Naive thymus-derived CD8-positive, alpha-beta T cell (primary cell): ENCODE measurements around the gene RRP9. TPM values are rescaled to one million over a fixed set of nuclear protein-coding genes. Genes with fewer than 3 reads are reported as not detected.

Source experiments
- ATAC-seq, 2 donors: fragments of 150-1000 bp; cut with Tn5 transposase in 1 of 2; sonication (Bioruptor Pico), chemical (Tn5 transposase) in 1 of 2; 1 replicate in 1 of 2; 2 replicates in 1 of 2; pipeline ENCODE4 v1.10.0; 2021; ENCODE audit warnings: mild to moderate bottlenecking in 2 of 2, moderate library complexity in 2 of 2
- POLR2A ChIA-PET: fragments of 350-600 bp; sonication (Branson Sonifier 250); formaldehyde crosslinking; loops from one replicate; lab custom pipeline; 2021; ENCODE audit warnings: antibody characterized with exemption; lab: Charles Lee
- DNase-seq, 10 donors: peaks; one replicate each; pipeline versions ENCODE4 v3.0.0 to v3.0.0-alpha.2; 2020 to 2022
- H3K27ac Mint-ChIP-seq, 10 donors: one replicate each; pipeline ENCODE4 v1.8.0; 2020 to 2022; ENCODE audit warnings: mild to moderate bottlenecking in 10 of 10, mixed read lengths in 10 of 10, moderate library complexity in 4 of 10, inconsistent platforms in 1 of 10
- H3K27me3 Mint-ChIP-seq, 5 donors: one replicate each; pipeline ENCODE4 v1.8.0; 2021 to 2022; ENCODE audit warnings: mixed read lengths in 5 of 5
- H3K36me3 Mint-ChIP-seq, 3 donors: one replicate each; pipeline ENCODE4 v1.8.0; 2020 to 2022; ENCODE audit warnings: mixed read lengths in 3 of 3, mild to moderate bottlenecking in 2 of 3, inconsistent platforms in 1 of 3
- H3K4me1 Mint-ChIP-seq, 4 donors: one replicate each; pipeline ENCODE4 v1.8.0; 2021 to 2022; ENCODE audit warnings: mixed read lengths in 4 of 4
- H3K4me3 Mint-ChIP-seq, 10 donors: one replicate each; pipeline ENCODE4 v1.8.0; 2020 to 2022; ENCODE audit warnings: mild to moderate bottlenecking in 10 of 10, mixed read lengths in 10 of 10, moderate library complexity in 6 of 10, inconsistent platforms in 1 of 10
- H3K9me3 Mint-ChIP-seq, 9 donors: one replicate each; pipeline ENCODE4 v1.8.0; 2020 to 2022; ENCODE audit warnings: mixed read lengths in 9 of 9, mild to moderate bottlenecking in 3 of 9, inconsistent platforms in 1 of 9, moderate library complexity in 1 of 9
- polyA plus RNA-seq, 3 donors: library from polyadenylated mRNA; unstranded; fragments of 300-500 nt; fragmentation: Illumina TruSeq; gene quantifications; one replicate each; pipeline ENCODE4 v1.2.3, GENCODE V29; 2021
- total RNA-seq, 8 experiments: library from RNA in 2 of 8; stranded (reverse) in 2 of 8; gene quantifications; one replicate each; pipeline ENCODE4 v1.2.3 and lab custom pipeline; 2021 to 2026

The RRP9 gene
- total and polyA plus RNA-seq, 5 experiments from 2014 or later: 15.9 to 29.6 (median 18.1) TPM

DNA sequence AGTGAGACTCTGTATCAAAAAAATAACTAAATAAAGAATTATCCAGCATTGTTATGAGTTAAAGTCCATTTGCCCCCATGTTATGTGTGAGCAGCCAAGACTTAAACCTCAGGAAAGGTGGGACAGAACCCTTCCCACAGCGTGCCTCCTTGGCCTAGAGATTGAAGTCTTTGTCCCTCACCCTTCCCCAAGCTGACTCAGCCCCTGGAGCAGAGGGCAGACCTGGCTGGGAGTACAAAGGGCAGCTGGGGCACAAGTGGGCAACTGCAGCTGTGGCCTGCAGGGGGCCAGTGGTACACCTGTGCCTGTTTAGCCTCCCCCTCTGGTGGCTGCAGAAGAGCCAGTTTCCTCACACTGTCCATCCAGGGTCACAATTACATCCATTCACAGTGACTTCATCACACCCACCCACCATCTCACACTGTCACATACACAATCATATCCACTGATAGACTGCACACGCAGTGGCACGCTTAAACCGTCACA, 40.7 kb upstream of the RRP9 start:
- Mint-ChIP-seq H3K36me3 (no peaks in the 10 kb centered on the region), H3K4me1 (peaks cover 9 to 42% (median 32%) of the 10 kb centered on the region in 4 donors), H3K9me3 (no peaks in the 10 kb centered on the region), H3K27ac (peak overlapping the region; percentile 91 to 95 (median 94)), H3K4me3 (peak overlapping the region; percentile 86 to 99 (median 94)), H3K27me3 (no peaks in the 10 kb centered on the region)
- ATAC-seq (peak; percentile 37 to 38), DNase-seq (peak in 1 of 10 donors; percentile 23)
- POLR2A ChIA-PET: interaction anchor here (0.6 to 3.6 kb wide), 18 partner anchors 7 to 305 kb away, joined by 3 to 41 read pairs (median 5); partner anchors contain the start of genes ABHD14A, ABHD14B, DUSP7 and GLYCTK

DNA sequence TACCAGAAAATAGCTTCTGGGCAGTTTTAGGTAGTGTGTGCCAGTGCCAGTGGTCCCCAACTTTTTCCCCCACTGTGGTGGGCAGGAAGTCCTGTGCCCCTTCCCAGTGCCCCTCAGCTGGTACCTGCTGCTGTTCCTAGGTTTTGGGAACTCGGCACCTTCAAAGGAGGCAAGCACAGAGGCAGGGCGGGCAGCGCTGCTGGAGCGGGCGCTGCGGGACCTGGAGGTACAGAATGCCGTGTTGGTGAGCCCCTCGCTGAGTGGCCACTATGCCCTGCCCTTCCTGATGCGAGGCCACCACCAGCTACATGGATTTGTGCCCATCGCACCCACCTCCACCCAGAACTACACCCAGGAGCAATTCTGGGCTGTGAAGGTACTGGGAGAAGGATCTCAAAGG, 38.5 kb upstream of the RRP9 start:
- H3K27ac Mint-ChIP-seq: no peak overlapping the region
- POLR2A ChIA-PET: interaction anchor here (1.0 to 2.1 kb wide), 5 partner anchors 9 to 73 kb away, joined by 3 to 5 read pairs (median 3); no protein-coding TSS in a partner anchor
- no peaks in the 10 kb centered on the region for H3K9me3 Mint-ChIP-seq
- peaks cover 20 to 58% (median 50%) of the 10 kb centered on the region in 4 donors for H3K4me1 Mint-ChIP-seq
- ATAC-seq (no peak), DNase-seq (no peak)
- H3K4me3 Mint-ChIP-seq: no peak overlapping the region
- no peaks in the 10 kb centered on the region for H3K27me3 Mint-ChIP-seq
- H3K36me3 Mint-ChIP-seq: no peaks in the 10 kb centered on the region

DNA sequence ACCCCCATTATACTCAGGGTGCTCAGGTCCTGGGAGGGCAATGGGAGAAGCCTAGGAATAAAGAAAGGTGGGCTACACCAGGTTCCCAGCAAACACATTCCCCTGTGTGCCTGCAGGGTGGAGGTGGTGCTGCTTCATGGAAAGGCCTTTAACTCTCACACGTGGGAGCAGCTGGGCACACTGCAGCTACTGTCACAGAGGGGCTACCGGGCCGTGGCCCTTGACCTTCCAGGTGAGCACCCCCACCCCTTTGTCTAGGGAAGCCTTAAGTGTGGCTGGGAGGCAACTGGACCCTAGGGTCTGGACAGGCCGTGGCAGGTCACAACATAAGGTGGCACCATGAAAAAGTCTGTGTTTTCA, 36.4 kb upstream of the RRP9 start:
- H3K4me1 Mint-ChIP-seq: peaks cover 29 to 62% (median 55%) of the 10 kb centered on the region in 4 donors
- ATAC-seq: no peak
- no peak for DNase-seq
- H3K36me3 Mint-ChIP-seq: no peaks in the 10 kb centered on the region
- H3K9me3 Mint-ChIP-seq: no peaks in the 10 kb centered on the region
- POLR2A ChIA-PET: interaction anchor here (1.3 kb wide), 1 partner anchor 15 kb away, joined by 4 read pairs; no protein-coding TSS in a partner anchor
- no peaks in the 10 kb centered on the region for H3K27me3 Mint-ChIP-seq
- peak overlapping the region in 4 of 10 donors; percentile 31 to 90 (median 57) for H3K27ac Mint-ChIP-seq
- no peak overlapping the region for H3K4me3 Mint-ChIP-seq

DNA sequence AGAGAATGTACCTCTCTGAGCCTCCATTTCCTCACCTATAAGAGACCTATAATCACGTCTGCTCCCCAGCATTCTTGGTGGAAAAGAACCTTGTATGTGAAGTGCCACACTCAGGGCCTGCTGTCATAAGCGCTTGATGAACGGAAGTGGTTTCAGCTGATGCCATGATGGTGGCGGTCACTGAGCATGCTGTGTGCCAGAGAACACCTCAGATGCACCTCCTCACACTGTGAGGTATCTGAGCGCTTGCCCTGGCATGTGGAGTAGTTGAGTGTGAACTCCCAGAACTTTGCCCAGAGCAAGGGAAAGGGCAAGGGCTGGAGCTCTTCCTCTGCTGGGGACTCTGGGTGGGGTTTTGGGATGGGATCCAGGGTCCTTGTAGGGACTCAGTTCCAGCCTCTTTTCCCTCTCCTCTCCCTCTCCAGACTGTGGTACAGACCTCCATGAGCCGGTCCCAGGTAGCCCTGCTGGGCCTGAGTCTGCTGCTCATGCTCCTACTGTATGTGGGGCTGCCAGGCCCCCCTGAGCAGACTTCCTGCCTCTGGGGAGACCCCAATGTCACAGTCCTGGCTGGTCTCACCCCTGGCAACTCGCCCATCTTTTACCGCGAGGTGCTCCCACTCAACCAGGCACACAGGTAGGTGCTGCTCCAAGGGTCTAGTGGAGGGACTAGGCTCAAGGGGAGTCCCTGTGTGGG, 35.9 kb upstream of the RRP9 start:
- H3K4me1 Mint-ChIP-seq: peaks cover 25 to 59% (median 50%) of the 10 kb centered on the region in 4 donors
- H3K4me3 Mint-ChIP-seq: peak overlapping the region; percentile 7 to 95 (median 70)
- no peaks in the 10 kb centered on the region for H3K27me3 Mint-ChIP-seq
- H3K9me3 Mint-ChIP-seq: no peaks in the 10 kb centered on the region
- DNase-seq: peak in 7 of 10 donors; percentile 30 to 74 (median 56)
- POLR2A ChIA-PET: interaction anchor here (1.3 kb wide), 2 partner anchors 9 to 15 kb away, joined by 4 to 7 read pairs; no protein-coding TSS in a partner anchor
- peak overlapping the region; percentile 44 to 90 (median 78) for H3K27ac Mint-ChIP-seq
- no peaks in the 10 kb centered on the region for H3K36me3 Mint-ChIP-seq
- peak; percentile 38 to 70 for ATAC-seq

DNA sequence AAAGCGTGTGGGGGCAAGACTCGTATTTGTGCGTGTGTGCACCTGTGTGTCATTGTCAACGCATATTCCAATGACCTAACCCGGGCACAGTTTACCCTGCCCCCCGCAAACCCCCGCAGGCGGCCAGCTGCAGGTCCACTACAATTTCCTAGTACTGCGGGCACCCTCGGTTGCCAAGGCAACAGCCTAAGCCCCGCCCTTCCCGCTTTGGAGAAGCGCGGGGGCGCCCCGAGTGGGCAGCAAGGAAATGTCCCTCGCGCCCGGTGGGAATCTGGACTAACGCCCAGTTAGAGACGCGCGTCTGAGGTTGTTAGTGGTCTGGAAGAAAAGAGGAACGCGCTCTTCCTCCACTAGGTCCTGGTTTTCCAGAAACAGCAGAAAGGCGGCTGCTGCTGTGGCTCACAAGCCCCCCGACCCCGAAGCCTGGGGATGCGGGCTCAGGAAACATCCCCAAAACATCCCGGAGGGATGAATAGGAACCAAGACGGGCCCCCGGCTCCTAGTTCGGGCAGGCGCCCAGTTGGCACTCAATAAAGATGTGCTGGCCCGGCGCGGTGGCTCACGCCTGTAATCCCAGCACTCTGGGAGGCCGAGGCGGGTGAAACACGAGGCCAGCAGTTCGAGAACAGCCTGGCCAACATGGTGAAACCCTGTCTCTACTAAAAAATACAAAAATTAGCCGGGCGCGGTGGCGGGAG, 34.3 kb upstream of the RRP9 start:
- DNase-seq: peak in 2 of 10 donors; percentile 17 to 48
- no peak for ATAC-seq
- Mint-ChIP-seq H3K4me3 (peak overlapping the region; percentile 82 to 95 (median 91)), H3K27me3 (no peaks in the 10 kb centered on the region), H3K36me3 (no peaks in the 10 kb centered on the region), H3K9me3 (no peaks in the 10 kb centered on the region), H3K4me1 (peaks cover 23 to 52% (median 41%) of the 10 kb centered on the region in 4 donors), H3K27ac (peak overlapping the region; percentile 77 to 96 (median 90))
- POLR2A ChIA-PET: interaction anchor here (0.6 to 5.3 kb wide), 8 partner anchors 8 to 1660 kb away, joined by 3 to 42 read pairs (median 6); partner anchors contain the start of genes ACY1, PARP3, RPL29 and RRP9

DNA sequence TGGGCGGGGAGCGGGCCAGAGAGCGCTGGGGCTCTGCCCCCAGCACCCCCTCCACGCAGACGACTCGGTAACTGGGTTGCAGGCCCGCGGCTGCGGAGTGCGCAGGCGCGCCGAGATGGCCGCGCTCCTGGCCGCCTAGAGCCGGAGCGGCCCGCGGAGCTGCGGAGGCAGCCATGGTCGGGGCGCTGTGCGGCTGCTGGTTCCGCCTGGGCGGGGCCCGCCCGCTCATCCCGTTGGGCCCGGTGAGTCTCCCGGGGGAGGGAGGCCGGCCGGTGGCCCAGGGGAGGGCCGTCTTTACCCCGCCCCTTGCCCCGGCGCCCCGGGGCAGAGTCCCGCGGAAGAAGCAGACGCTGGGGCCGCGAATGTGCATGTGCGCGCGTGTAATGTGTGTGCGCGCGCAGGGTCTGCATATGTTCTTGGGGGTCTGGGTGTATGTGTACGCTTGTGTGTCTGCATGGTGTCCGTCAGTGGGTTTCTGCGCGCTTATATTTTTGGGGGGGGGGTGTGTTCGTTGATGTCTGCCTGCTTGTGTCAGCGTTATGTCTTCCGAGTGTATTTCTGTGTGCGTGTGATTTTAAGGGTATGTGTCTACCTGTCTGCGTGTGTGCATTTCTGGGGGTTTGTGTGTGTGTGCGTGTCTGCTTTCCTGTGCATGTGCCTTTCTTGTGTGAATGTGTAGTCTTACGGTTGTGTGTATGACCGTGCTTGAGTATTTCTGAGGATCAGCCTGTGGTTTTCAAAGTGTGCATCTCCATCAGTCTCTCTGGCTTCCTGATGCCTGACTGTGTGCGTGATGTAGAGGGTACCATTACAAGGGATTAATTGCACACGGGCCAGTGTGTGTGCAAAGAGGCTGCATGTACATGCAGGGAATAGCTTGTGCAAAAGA, 33.5 kb upstream of the RRP9 start, which contains the start of gene ABHD14A:
ABHD14A (plus strand) TSS at position 102 of the 889 bp plus-strand sequence; CDS start at position 174, 72 bp downstream.
- Mint-ChIP-seq H3K36me3 (no peaks in the 10 kb centered on the region), H3K4me3 (peak within 1 kb of the TSS; percentile 89 to 97 (median 94)), H3K4me1 (peaks cover 23 to 54% (median 39%) of the 10 kb centered on the region in 4 donors), H3K9me3 (no peaks in the 10 kb centered on the region), H3K27me3 (no peaks in the 10 kb centered on the region), H3K27ac (peak within 1 kb of the TSS; percentile 91 to 96 (median 95))
- ATAC-seq: peak; percentile 70 to 80
- POLR2A ChIA-PET: interaction anchor here (0.7 to 5.3 kb wide), 11 partner anchors 8 to 348 kb away, joined by 3 to 42 read pairs (median 3); partner anchors contain the start of genes ACY1, GPR62, PARP3 and RPL29
- peak; percentile 57 to 81 (median 72) for DNase-seq

DNA sequence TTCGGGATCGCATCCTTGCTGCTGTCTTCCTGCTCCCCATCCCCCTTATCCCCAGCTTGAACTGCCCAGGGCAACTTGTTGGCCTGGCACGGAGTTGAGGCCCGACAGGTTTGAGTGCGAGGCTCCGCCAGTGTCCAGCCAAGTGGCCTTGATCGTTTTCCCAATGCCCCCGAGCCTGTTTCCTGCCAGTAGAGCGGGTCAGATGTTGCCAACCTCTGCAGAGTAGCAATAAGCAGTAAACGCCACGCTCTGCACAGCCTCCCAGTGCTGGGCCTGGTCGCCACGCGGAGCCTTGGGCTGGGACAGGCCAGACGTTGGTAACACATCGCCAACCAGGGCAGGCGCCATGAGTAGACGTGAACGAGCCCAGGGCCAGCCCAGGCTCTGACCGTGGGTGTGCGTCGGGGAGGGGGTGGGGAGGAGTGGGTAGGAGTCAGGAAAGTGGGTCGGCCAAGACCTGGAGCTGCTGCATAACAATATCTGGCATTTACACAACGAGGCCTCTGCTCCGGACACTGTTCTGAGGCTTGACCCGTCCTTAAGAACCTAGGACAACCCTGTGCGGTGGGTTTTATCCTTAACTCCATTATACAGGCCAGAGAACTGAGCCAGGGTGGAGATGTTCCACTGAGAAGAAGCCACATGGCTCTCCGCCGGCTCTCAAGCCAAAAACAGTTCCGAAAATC, 32.7 kb upstream of the RRP9 start:
- DNase-seq (peak in 1 of 10 donors; percentile 20), ATAC-seq (peak; percentile 16 to 20)
- Mint-ChIP-seq H3K4me1 (peaks cover 23 to 55% (median 39%) of the 10 kb centered on the region in 4 donors), H3K9me3 (no peaks in the 10 kb centered on the region), H3K4me3 (peak overlapping the region; percentile 89 to 97 (median 94)), H3K27me3 (no peaks in the 10 kb centered on the region), H3K36me3 (no peaks in the 10 kb centered on the region), H3K27ac (peak overlapping the region; percentile 88 to 96 (median 95))
- POLR2A ChIA-PET: interaction anchor here (0.7 to 5.3 kb wide), 12 partner anchors 8 to 475 kb away, joined by 3 to 42 read pairs (median 4); partner anchors contain the start of genes ACY1, DCAF1, GPR62 and PARP3

DNA sequence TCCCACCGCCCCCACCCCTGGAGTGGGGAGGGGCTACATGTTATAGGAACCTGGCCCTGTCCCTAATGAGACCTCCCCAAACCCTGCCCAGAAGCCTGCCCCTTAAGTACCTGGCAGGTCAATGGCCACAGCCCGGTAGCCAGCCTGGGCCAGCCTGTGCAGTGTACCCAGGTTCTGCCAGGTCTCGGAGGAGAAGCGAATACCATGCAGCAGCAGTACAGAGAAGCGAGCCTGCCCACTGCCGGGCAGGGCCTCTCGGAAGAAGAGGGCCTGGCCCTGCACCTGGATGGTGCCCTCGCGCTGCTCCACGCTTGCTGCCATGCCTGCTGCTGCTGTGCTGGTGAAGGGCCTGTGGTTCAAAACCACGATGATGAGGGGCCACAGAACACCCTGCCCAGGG, 29.6 kb upstream of the RRP9 start:
- Mint-ChIP-seq H3K36me3 (no peaks in the 10 kb centered on the region), H3K27ac (peak overlapping the region in 2 of 10 donors; percentile 19 to 34), H3K4me3 (peak overlapping the region in 4 of 10 donors; percentile 13 to 70 (median 41)), H3K27me3 (no peaks in the 10 kb centered on the region), H3K9me3 (no peaks in the 10 kb centered on the region), H3K4me1 (peaks cover 22 to 53% (median 44%) of the 10 kb centered on the region in 4 donors)
- no peak for DNase-seq
- no peak for ATAC-seq
- POLR2A ChIA-PET: interaction anchor here (1.2 to 5.3 kb wide), 3 partner anchors 9 to 24 kb away, joined by 3 to 36 read pairs (median 3); partner anchors contain the start of gene RPL29

DNA sequence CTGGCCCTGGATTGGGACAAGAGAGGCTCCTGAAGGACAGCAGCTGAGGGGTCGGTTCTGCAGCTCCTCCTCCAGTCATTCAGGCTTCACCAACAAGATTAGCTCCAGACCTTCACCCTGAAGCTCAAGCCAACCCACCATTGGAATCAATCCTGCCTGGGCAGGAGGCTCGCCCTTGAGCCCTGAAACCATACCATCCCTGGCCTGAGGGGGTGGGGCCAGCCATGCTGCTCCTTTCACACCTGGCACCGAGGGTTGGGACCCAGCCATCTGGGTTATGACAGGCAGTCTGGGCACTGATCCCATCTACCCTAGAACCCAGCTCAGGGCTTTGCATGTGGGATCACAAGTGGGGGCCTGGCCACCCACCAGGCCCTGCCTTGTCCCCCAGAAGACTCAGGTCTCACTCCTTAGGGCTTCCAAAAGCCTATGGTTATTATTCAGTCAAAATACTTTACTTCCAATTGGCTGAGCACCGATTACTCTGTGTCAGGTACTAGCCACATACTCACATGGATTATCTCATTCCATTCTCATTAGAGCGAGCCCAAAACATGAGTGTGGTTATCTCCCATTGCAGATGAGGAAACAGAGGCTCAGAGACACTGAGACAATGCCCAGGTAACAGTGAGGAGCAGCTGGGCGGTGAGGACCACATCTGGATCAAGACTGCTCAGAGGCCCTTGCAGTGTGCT, 29.0 kb upstream of the RRP9 start:
- Mint-ChIP-seq H3K27me3 (no peaks in the 10 kb centered on the region), H3K27ac (peak overlapping the region in 5 of 10 donors; percentile 24 to 43 (median 34)), H3K4me3 (peak overlapping the region in 5 of 10 donors; percentile 9 to 21 (median 13)), H3K9me3 (no peaks in the 10 kb centered on the region), H3K4me1 (peaks cover 23 to 54% (median 44%) of the 10 kb centered on the region in 4 donors), H3K36me3 (no peaks in the 10 kb centered on the region)
- no peak for DNase-seq
- ATAC-seq: no peak
- POLR2A ChIA-PET: interaction anchor here (0.9 to 5.3 kb wide), 5 partner anchors 10 to 25 kb away, joined by 3 to 36 read pairs (median 3); partner anchors contain the start of genes ACY1 and RPL29

DNA sequence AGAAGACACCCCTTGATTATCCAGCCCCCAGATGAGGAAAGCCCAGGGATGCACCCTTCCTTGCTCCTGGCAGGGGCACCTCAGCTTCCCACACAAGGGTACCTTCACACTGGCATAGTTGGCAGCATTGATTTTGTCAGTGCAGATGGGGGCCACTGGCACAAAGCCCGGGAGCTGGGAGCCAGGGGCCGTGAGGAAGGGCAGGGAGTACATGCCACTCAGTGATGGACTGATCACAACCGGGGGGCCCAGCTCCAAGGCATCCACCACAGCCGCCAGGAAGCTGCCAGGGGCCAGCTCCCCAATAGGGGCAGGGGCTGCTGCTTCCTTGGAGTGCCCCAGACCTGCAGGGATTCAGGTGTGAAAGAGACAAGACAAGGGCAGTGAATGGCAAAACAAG, 28.1 kb upstream of the RRP9 start:
- H3K27me3 Mint-ChIP-seq: no peaks in the 10 kb centered on the region
- H3K36me3 Mint-ChIP-seq: no peaks in the 10 kb centered on the region
- H3K4me1 Mint-ChIP-seq: peaks cover 20 to 57% (median 42%) of the 10 kb centered on the region in 4 donors
- POLR2A ChIA-PET: interaction anchor here (0.5 to 1.4 kb wide), 5 partner anchors 13 to 382 kb away, joined by 3 to 4 read pairs (median 3); partner anchors contain the start of gene ACY1
- H3K4me3 Mint-ChIP-seq: peak overlapping the region in 1 of 10 donors; percentile 45
- H3K27ac Mint-ChIP-seq: peak overlapping the region in 4 of 10 donors; percentile 17 to 24 (median 20)
- ATAC-seq (no peak), DNase-seq (no peak)
- no peaks in the 10 kb centered on the region for H3K9me3 Mint-ChIP-seq
